ENCODE data around the gene HOPX.

DNA sequence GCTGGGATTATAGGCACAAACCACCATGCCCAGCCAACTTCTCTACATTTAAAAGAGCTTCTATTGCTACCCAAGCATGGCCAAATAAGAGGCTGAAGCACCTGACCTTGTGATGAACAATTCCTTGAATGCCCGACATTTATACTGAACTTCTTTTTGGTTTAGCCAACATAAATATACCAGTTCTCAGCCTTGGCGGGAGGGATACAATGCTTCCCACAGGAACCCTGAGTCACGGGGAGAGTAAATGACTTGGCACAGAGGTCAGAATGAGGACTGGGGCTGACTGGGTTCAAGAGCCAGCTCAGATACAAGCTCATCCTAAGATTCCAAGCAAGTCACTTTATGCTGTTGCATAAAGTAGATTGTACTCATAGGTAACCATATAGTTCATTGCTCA lies 6.1 kb downstream of the HOPX start:
- TF ChIP-seq, protein P1, sequence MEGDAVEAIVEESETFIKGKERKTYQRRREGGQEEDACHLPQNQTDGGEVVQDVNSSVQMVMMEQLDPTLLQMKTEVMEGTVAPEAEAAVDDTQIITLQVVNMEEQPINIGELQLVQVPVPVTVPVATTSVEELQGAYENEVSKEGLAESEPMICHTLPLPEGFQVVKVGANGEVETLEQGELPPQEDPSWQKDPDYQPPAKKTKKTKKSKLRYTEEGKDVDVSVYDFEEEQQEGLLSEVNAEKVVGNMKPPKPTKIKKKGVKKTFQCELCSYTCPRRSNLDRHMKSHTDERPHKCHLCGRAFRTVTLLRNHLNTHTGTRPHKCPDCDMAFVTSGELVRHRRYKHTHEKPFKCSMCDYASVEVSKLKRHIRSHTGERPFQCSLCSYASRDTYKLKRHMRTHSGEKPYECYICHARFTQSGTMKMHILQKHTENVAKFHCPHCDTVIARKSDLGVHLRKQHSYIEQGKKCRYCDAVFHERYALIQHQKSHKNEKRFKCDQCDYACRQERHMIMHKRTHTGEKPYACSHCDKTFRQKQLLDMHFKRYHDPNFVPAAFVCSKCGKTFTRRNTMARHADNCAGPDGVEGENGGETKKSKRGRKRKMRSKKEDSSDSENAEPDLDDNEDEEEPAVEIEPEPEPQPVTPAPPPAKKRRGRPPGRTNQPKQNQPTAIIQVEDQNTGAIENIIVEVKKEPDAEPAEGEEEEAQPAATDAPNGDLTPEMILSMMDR (IDR thresholded peaks at IDR 0.05; ENCODE audit: low read depth, low read length) = no peak
- TF ChIP-seq POLR2A (IDR thresholded peaks at IDR 0.05; ENCODE audit: extremely low read depth, insufficient read length) (no peak), MYC (IDR thresholded peaks at IDR 0.05; ENCODE audit: low read depth, low read length) (no peak)
- TF ChIP-seq, protein P2, sequence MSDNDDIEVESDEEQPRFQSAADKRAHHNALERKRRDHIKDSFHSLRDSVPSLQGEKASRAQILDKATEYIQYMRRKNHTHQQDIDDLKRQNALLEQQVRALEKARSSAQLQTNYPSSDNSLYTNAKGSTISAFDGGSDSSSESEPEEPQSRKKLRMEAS (IDR thresholded peaks at IDR 0.05; ENCODE audit: low read depth, low read length) = no peak

All from NB4 (cell line).